Thymus (tissue), 11 donors: Measurements from ENCODE around the gene OXGR1. TPM values are rescaled to one million over a fixed set of nuclear protein-coding genes. Genes with fewer than 3 reads are reported as not detected.

Experiments used
- DNase-seq, 9 donors: peaks; one replicate each; pipeline ENCODE4 v3.0.0-alpha.2; 2013; ENCODE audit warnings: low spot score in 9 of 9, low read depth in 6 of 9, missing footprints in 1 of 9
- H3K27ac ChIP-seq, 2 donors: one replicate each; pipeline ENCODE4 v1.5.1; 2013; ENCODE audit warnings: control low read depth in 1 of 2, low read depth in 1 of 2, low read length in 1 of 2, mild to moderate bottlenecking in 1 of 2, moderate library complexity in 1 of 2
- H3K27me3 ChIP-seq, 2 donors: one replicate each; pipeline ENCODE4 v1.5.1; 2013; ENCODE audit warnings: low read length in 1 of 2; ENCODE audit not compliant: control insufficient read depth in 2 of 2, insufficient read depth in 1 of 2
- H3K36me3 ChIP-seq, 2 donors: one replicate each; pipeline ENCODE4 v1.5.1; 2013; ENCODE audit warnings: low read length in 1 of 2, mild to moderate bottlenecking in 1 of 2, moderate library complexity in 1 of 2; ENCODE audit not compliant: control insufficient read depth in 2 of 2, insufficient read depth in 2 of 2
- H3K4me1 ChIP-seq, 2 donors: one replicate each; pipeline ENCODE4 v1.5.1; 2013; ENCODE audit warnings: low read length in 2 of 2; ENCODE audit not compliant: control insufficient read depth in 2 of 2, insufficient read depth in 2 of 2
- H3K4me3 ChIP-seq, 2 donors: one replicate each; pipeline ENCODE4 v1.5.1; 2013; ENCODE audit warnings: low read length in 2 of 2, control low read depth in 1 of 2, mild to moderate bottlenecking in 1 of 2
- H3K9me3 ChIP-seq, 2 donors: one replicate each; pipeline ENCODE4 v1.5.1; 2013; ENCODE audit warnings: low read length in 1 of 2, mild to moderate bottlenecking in 1 of 2; ENCODE audit not compliant: control insufficient read depth in 2 of 2, insufficient read depth in 1 of 2
- WGBS: extraction: QIAGEN DNeasy Blood & Tissue Kit; methylation state at CpG from one replicate; pipeline ENCODE4 v1.1.7; 2013; 5-methylcytosine and 5-hydroxymethylcytosine counted together
- polyA plus RNA-seq: library from polyadenylated mRNA; stranded (reverse); fragments of 200-250 nt; gene quantifications from one replicate; pipeline ENCODE4 v1.2.3, GENCODE V29; 2013
- total RNA-seq: library from RNA; stranded (reverse); fragments of 120-200 nt; gene quantifications from one replicate; pipeline ENCODE4 v1.2.4, GENCODE V29; 2013
- donor health status: healthy.

The OXGR1 gene
- total and polyA plus RNA-seq, 2 donors = 0.23 to 0.47 TPM

DNA sequence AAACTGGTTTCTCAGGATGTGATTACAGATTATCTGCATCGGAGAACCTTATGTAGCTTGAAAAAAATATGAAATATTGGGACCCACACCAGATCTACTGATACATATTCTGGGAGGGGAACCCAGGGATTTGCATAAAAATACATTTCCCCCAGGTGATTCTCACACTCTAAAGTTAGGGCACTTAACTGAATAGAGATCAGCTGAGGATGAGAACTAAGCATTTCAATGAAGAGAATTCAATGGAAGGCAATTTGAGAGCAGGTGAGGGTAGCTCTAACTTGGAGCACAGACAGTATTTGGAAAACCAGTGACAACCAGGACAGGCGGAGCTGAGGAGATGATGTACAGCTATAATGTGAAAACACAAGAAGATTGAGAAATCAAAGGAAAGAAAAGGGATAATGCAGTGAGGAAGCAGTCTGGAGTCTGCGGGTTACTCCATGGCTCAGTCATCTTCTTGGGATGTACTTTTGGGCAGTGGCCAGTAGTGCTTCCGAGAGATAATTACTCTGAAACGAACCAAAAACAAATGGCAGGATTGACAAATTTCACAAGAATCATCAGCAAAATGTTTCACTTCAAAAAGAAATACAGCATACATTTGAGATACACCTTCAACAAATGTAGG lies 6.1 kb upstream of the OXGR1 start:
- no peak for DNase-seq

DNA sequence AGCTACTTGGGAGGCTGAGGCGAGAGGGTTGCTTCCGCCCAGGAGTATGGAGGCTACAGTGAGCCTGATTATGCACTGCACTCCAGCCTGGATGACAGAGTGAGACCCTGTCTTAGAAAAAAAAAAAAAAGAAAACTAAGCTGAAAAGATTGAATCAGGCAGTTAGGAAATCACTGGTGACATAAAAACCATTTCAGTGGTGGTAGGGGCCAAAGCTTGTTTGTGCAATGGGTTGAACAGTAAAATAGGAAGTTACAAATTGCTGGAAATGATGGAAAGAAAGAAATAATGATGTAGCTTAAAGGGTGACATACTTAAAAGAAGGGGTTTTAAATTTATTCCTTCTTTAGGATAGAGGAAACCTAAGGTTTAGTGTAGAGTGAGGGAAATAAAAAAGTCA lies 4.8 kb upstream of the OXGR1 start:
- Histone ChIP-seq H3K4me3 (no peak overlapping the region), H3K36me3 (no peaks in the 10 kb centered on the region), H3K27me3 (peaks cover under 1 to 15% of the 10 kb centered on the region in 2 donors), H3K9me3 (no peaks in the 10 kb centered on the region), H3K4me1 (no peaks in the 10 kb centered on the region), H3K27ac (no peak overlapping the region)
- WGBS = over 99% methylated on average over 2 of the region's 2 CpGs
- no peak for DNase-seq

More for the DNA sequence above, 6.1 kb upstream of the OXGR1 start:
- no peaks in the 10 kb centered on the region for H3K9me3 ChIP-seq
- H3K4me1 ChIP-seq = no peaks in the 10 kb centered on the region
- H3K36me3 ChIP-seq = no peaks in the 10 kb centered on the region
- no peak overlapping the region for H3K4me3 ChIP-seq
- no peak overlapping the region for H3K27ac ChIP-seq
- peaks cover 0 to 3% of the 10 kb centered on the region in 2 donors for H3K27me3 ChIP-seq
- WGBS = 87% methylated on average over 5 of the region's 5 CpGs

DNA sequence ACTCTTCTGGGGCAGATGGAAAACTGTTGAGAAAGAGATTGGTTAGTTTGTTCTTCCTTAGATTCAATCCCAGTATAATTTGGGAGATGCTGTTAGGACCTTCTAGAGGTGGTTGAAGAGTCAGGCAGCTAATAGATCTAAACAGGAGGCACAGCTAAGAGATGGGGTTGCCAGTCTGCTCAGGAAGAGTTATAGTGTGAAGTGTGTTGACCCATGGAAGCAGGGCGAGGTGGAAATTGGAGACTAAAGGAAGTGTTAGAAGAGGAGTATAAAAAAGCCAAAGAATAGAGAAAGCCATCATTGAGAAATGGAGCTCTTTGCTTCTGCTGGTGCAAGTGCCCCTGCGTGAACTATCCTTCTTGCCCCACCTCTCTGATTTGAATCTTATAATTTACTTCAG lies 3.8 kb upstream of the OXGR1 start:
- peaks cover 4 to 25% of the 10 kb centered on the region in 2 donors for H3K27me3 ChIP-seq
- H3K36me3 ChIP-seq = no peaks in the 10 kb centered on the region
- no peak overlapping the region for H3K27ac ChIP-seq
- no peaks in the 10 kb centered on the region for H3K4me1 ChIP-seq
- no peaks in the 10 kb centered on the region for H3K9me3 ChIP-seq
- WGBS = 92% methylated on average over 2 of the region's 2 CpGs
- no peak overlapping the region for H3K4me3 ChIP-seq
- DNase-seq = no peak

GRCh38 chr13:96996886-96997285 lies 2.6 kb upstream of the OXGR1 start:
- peak in 1 of 9 donors; percentile 19 for DNase-seq
- no peak overlapping the region for H3K4me3 ChIP-seq
- H3K36me3 ChIP-seq = no peaks in the 10 kb centered on the region
- H3K9me3 ChIP-seq = peaks cover 0 to 1% of the 10 kb centered on the region in 2 donors
- WGBS = 35% methylated on average over 5 of the region's 5 CpGs
- no peak overlapping the region for H3K27ac ChIP-seq
- peaks cover 4 to 33% of the 10 kb centered on the region in 2 donors for H3K27me3 ChIP-seq
- no peaks in the 10 kb centered on the region for H3K4me1 ChIP-seq

DNA sequence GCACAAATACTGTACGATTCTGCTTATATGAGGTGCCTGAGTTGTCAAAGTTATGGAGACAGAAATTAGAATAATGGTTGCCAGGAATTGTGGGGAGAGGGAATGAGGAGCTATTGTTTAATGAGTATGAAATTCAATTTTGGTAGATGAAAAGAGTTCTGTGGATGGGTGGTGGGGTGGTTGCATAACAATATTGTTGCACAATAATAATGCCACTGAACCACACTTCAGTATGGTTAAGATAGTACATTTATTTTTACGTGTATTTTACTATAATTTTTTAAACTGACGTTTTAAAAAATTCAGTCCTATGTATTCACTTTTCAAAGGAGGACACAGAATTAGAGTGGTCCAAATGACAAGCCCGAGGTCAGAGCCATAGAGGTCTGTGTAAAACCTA lies 1.8 kb upstream of the OXGR1 start:
- H3K27ac ChIP-seq = no peak overlapping the region
- 86% methylated on average over 4 of the region's 4 CpGs for WGBS
- peaks cover 0 to 1% of the 10 kb centered on the region in 2 donors for H3K9me3 ChIP-seq
- DNase-seq = no peak
- H3K4me1 ChIP-seq = no peaks in the 10 kb centered on the region
- peaks cover 4 to 33% of the 10 kb centered on the region in 2 donors for H3K27me3 ChIP-seq
- H3K4me3 ChIP-seq = no peak overlapping the region
- H3K36me3 ChIP-seq = no peaks in the 10 kb centered on the region

- Histone ChIP-seq H3K27ac (no peak overlapping the region), H3K4me1 (no peaks in the 10 kb centered on the region), H3K9me3 (peaks cover 0 to 1% of the 10 kb centered on the region in 2 donors), H3K36me3 (no peaks in the 10 kb centered on the region), H3K27me3 (peaks cover 4 to 31% of the 10 kb centered on the region in 2 donors), H3K4me3 (no peak overlapping the region)
- no peak for DNase-seq
- WGBS = 77% methylated on average over 10 of the region's 10 CpGs
These were observed 575 bp upstream of the OXGR1 start for GRCh38 chr13:96994858-96995243.

- Histone ChIP-seq H3K27me3 (peaks cover 4 to 31% of the 10 kb centered on the region in 2 donors), H3K36me3 (no peaks in the 10 kb centered on the region), H3K4me3 (peak overlapping the region in 1 of 2 donors; percentile 20), H3K9me3 (peaks cover 0 to 1% of the 10 kb centered on the region in 2 donors), H3K4me1 (no peaks in the 10 kb centered on the region), H3K27ac (no peak overlapping the region)
- WGBS = 31% methylated on average over 8 of the region's 8 CpGs
- DNase-seq = no peak
These were observed 651 bp downstream of the OXGR1 start for GRCh38 chr13:96993634-96994016.

DNA sequence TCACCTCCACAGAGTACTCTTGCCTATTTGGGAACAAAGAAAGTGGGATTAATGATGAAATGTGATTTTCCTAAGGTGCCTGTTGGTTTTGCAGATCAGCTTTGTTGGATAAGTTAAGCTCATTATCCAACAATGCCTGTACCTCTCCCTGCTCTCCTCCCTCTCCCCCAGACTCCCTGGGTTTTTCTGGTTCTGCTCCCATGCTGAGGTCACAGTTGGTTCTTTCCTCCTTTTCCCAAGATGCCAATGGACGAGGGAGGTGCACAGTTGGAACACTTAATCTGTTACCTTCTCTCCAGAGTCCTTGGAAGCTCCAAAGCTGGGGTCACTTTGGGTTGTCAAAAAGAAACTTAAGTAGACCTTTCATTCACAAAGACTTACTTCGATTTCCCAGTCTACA lies 1.6 kb downstream of the OXGR1 start:
- H3K4me1 ChIP-seq = no peaks in the 10 kb centered on the region
- no peak overlapping the region for H3K27ac ChIP-seq
- H3K9me3 ChIP-seq = peaks cover 0 to 1% of the 10 kb centered on the region in 2 donors
- H3K36me3 ChIP-seq = no peaks in the 10 kb centered on the region
- DNase-seq = no peak
- peaks cover 4 to 31% of the 10 kb centered on the region in 2 donors for H3K27me3 ChIP-seq
- H3K4me3 ChIP-seq = no peak overlapping the region
- 91% methylated on average over 2 of the region's 2 CpGs for WGBS

DNA sequence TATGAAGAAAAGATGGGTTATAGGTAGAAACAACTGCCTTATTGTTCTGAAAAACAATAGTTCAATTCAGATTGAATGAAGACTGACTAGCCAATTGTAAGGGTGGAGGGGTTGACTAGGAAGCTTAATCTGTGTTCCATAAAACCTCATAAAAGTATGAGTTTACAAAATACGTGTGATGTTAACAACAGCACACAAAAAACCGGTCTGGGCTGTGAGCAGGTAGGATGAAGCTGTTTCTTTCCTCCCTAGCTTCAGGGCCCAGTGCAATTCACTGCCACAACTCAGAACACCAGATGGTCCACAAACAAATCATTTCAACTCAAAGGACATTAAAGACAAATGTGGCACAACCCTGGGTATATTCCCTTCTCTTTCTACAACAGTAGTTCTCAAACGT lies 3.2 kb downstream of the OXGR1 start:
- Histone ChIP-seq H3K9me3 (peaks cover 0 to 1% of the 10 kb centered on the region in 2 donors), H3K27ac (no peak overlapping the region), H3K4me3 (no peak overlapping the region), H3K36me3 (no peaks in the 10 kb centered on the region), H3K4me1 (no peaks in the 10 kb centered on the region), H3K27me3 (peaks cover 4 to 31% of the 10 kb centered on the region in 2 donors)
- 91% methylated on average over 3 of the region's 3 CpGs for WGBS
- DNase-seq = no peak
